Pancreas (tissue), 10 donors: ENCODE data around the gene SPR. TPM values are rescaled to one million over a fixed set of nuclear protein-coding genes. Genes with fewer than 3 reads are reported as not detected.

Experiments
- ATAC-seq, 4 donors: fragments of 200-7000 bp; cut with Tn5 transposase; one replicate each; pipeline versions ENCODE4 v1.8.0 to v1.9.1; 2020; ENCODE audit warnings: mild to moderate bottlenecking in 4 of 4, moderate library complexity in 4 of 4
- DNase-seq, 6 donors: peaks; one replicate each; pipeline ENCODE4 v3.0.0-alpha.2; 2020
- FAIRE-seq: peaks from 2 replicates; lab custom pipeline; 2012; peaks lifted over from hg19 to GRCh38; lab: Jason Lieb, UNC
- H3K27ac ChIP-seq, 4 donors: fragments of 200-600 bp; sonication (generic); 1 replicate in 3 of 4; 2 replicates in 1 of 4; pipeline versions ENCODE4 v1.5.0 to v1.8.0; 2020
- H3K27me3 ChIP-seq, 4 donors: fragments of 200-600 bp; one replicate each; pipeline ENCODE4 v1.8.0; 2021
- H3K36me3 ChIP-seq, 3 donors: fragments of 200-600 bp; sonication (generic) in 1 of 3; one replicate each; pipeline versions ENCODE4 v1.5.0 to v1.8.0; 2020 to 2021
- H3K4me1 ChIP-seq, 3 donors: fragments of 200-600 bp; one replicate each; pipeline ENCODE4 v1.8.0; 2021
- H3K4me3 ChIP-seq, 4 donors: fragments of 200-600 bp; sonication (generic) in 2 of 4; one replicate each; pipeline versions ENCODE4 v1.5.0 to v1.8.0; 2020 to 2021
- H3K9me3 ChIP-seq, 4 donors: fragments of 200-600 bp; one replicate each; pipeline ENCODE4 v1.8.0; 2021
- WGBS, 2 donors: extraction: QIAGEN DNeasy Blood & Tissue Kit; methylation state at CpG; one replicate each; pipeline ENCODE4 v1.1.7; 2013; 5-methylcytosine and 5-hydroxymethylcytosine counted together
- intact Hi-C, 3 donors: fragments of 100-400 bp; cut with DNase I; formaldehyde crosslinking; loops; one replicate each; pipeline versions ENCODE4 v1.11.1 to v1.14.2; 2022
- polyA plus RNA-seq, 2 donors: library from polyadenylated mRNA; stranded (reverse); fragments of 200-250 nt; gene quantifications; one replicate each; pipeline ENCODE4 v1.2.3, GENCODE V29; 2013
- total RNA-seq, 6 donors: library from RNA; stranded (reverse); fragmentation: NEBNext Ultra II Directional in 4 of 6; extraction: Animal tissue kit (Norgen Biotek cat#: 25700) in 4 of 6; gene quantifications; one replicate each; pipeline versions ENCODE4 v1.2.1 to v1.2.4, GENCODE V29; 2021 to 2023
- TF ChIP-seq, protein P1 (sequence below), 4 donors: fragments of 200-600 bp; sonication (generic) in 3 of 4; IDR thresholded peaks; one replicate each; pipeline versions ENCODE4 v1.5.0 to v1.8.0; 2021; ENCODE audit warnings: antibody characterized with exemption in 4 of 4
- donor health status: healthy with polysubstance abuse.
- donor health status: DM: no; HTN: no; CAD: no; lungs with moderate emphysema.
- donor health status: DM: no; HTN: no; CAD: no.
- donor health status: control.
- donor health status: control.
- donor health status: Bipolar disorder and iron deficiency.
- donor health status: DM: yes; HTN: yes; CAD: no.
- donor health status: DM: no; HTN: no; CAD: no.
- donor health status: DM: no; HTN: no; CAD: no.
- donor health status: DM: yes; HTN: yes; CAD: no.

Gene SPR
- total and polyA plus RNA-seq, 8 donors, result 31.3 to 47.8 (median 38.7) TPM

DNA sequence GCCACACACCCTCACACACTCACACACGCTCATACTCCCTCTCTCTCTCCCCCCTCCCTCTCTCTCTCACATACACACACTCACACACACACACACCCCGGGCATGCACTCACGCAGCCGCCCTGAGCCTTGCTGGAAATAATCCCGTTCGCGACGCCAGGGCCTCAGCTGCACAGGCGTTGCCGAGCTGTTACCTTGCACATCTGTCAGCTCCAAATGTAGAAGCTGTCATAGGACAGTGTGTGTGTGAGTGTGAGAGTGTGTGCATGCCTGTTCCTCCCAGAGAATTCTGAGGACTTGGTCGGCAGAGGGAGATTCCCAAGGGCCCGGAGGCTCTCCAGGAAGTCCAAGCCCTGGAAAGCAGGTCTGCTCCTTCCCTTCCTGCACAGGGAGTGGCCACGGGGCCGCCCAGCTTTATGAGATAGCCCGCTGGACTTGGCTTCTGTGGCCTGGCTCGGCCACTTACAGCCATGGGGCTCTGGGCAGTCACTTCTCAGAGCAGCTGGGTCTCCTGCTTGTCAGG is 8.6 kb downstream of the SPR start:
- 4 to 6% methylated on average over 16 of the region's 16 CpGs for WGBS, 2 donors
- Histone ChIP-seq H3K4me1 (no peaks in the 10 kb centered on the region), H3K36me3 (peaks cover 0 to 13% (median 8%) of the 10 kb centered on the region in 3 donors), H3K9me3 (no peaks in the 10 kb centered on the region), H3K27ac (no peak overlapping the region), H3K4me3 (peak overlapping the region in 2 of 4 donors; percentile 3 to 25), H3K27me3 (no peaks in the 10 kb centered on the region)
- intact Hi-C loops, result loop anchor here in 1 of 3 donors (10.0 kb wide), 1 partner anchor 269 kb away; no protein-coding TSS in a partner anchor
- ATAC-seq, result peak; percentile 49 to 74 (median 66)
- peak in 3 of 6 donors; percentile 35 to 75 (median 38) for DNase-seq
- FAIRE-seq, result no peak
- TF ChIP-seq, protein P1, sequence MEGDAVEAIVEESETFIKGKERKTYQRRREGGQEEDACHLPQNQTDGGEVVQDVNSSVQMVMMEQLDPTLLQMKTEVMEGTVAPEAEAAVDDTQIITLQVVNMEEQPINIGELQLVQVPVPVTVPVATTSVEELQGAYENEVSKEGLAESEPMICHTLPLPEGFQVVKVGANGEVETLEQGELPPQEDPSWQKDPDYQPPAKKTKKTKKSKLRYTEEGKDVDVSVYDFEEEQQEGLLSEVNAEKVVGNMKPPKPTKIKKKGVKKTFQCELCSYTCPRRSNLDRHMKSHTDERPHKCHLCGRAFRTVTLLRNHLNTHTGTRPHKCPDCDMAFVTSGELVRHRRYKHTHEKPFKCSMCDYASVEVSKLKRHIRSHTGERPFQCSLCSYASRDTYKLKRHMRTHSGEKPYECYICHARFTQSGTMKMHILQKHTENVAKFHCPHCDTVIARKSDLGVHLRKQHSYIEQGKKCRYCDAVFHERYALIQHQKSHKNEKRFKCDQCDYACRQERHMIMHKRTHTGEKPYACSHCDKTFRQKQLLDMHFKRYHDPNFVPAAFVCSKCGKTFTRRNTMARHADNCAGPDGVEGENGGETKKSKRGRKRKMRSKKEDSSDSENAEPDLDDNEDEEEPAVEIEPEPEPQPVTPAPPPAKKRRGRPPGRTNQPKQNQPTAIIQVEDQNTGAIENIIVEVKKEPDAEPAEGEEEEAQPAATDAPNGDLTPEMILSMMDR (IDR thresholded peaks at IDR 0.05), result no peak

DNA sequence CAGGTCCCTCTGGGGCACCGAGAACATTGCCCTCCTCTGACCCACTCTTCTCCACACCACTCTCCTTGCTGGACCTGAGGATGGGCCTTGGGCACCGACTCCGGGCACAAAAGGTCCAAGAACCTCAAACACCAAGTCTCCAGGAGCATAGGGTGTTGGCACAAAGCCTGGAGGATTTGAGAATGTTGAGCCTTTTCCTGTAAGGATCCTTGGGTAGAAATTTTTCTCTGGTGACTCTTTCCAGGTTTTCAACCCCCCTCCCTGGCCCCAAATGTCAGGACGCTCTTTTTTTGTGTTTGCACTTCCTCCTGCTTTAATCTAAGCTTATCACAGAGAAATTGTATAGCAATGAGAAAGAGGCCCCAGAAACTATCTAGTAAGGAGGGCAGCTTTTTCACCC is 9.2 kb downstream of the SPR start:
- DNase-seq (no peak), FAIRE-seq (no peak), ATAC-seq (no peak)
- intact Hi-C loops, result loop anchor here in 1 of 3 donors (10.0 kb wide), 1 partner anchor 268 kb away; no protein-coding TSS in a partner anchor
- H3K4me1 ChIP-seq, result no peaks in the 10 kb centered on the region
- H3K36me3 ChIP-seq, result peaks cover 0 to 9% (median 6%) of the 10 kb centered on the region in 3 donors
- 81 to 84% methylated on average over 4 of the region's 4 CpGs for WGBS, 2 donors
- H3K27me3 ChIP-seq, result no peaks in the 10 kb centered on the region
- no peak overlapping the region for H3K4me3 ChIP-seq
- no peaks in the 10 kb centered on the region for H3K9me3 ChIP-seq
- TF ChIP-seq, protein P1 (IDR thresholded peaks at IDR 0.05), result no peak
- no peak overlapping the region for H3K27ac ChIP-seq

DNA sequence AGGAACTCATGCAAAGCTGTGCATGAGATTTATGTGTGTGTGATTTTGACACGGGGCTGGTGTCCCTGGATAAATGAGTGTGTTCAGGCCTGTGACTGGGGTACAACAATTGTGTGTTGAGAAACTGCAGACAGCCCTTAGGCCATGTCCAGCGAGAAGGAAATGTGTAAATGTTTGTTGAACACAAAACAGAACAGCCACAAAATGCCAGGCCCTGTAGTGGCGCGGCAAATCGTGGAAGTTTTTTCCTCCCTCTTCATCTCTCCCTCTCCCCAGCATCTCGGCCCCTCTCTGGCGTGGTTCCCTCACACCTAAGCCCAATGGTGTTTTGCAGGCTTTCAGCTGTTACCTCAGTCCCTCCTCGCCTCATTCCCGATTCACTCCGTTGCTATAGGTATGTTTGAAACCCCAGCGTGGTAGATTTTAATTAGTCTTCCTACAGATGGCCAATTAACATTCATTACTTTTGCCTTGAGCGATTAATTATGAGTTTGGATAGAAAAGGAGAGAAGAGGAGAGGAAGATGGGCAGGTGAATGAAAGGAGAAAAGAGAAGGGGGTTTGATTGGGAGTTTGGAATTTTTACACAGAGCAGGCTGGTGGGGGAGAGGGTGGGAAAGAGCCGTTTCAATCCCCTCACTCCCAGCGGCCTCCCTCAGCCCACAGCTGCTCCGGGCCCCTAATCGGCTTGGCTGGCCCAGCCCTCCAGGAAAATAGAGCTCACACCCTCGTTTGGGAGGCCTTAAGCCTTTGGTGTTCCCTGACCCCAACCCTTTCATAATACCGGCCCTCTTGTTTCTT is 10.8 kb downstream of the SPR start:
- intact Hi-C loops, result loop anchor here in 1 of 3 donors (10.0 kb wide), 1 partner anchor 267 kb away; no protein-coding TSS in a partner anchor
- no peak for DNase-seq
- no peak for FAIRE-seq
- TF ChIP-seq, protein P1 (IDR thresholded peaks at IDR 0.05), result no peak
- no peak for ATAC-seq
- H3K9me3 ChIP-seq, result no peaks in the 10 kb centered on the region
- H3K4me1 ChIP-seq, result no peaks in the 10 kb centered on the region
- WGBS, 2 donors, result 72 to 74% methylated on average over 18 of the region's 18 CpGs
- H3K4me3 ChIP-seq, result no peak overlapping the region
- no peak overlapping the region for H3K27ac ChIP-seq
- no peaks in the 10 kb centered on the region for H3K27me3 ChIP-seq
- H3K36me3 ChIP-seq, result no peaks in the 10 kb centered on the region

DNA sequence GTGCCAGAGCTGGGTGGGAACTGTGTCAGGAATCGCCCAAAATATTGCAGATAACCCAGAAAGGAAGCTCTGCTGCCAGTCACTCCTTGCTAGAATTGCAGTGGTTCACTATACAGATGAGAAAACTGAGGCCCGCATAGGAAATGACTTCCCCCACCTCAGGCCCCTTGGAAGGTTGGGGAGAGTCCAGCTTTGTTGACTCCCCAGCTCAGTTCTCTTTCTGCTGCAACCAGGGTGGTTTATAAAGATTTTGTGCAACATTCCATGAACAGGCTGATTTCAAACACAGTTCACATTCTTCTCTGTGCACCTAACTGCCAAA is 11.3 kb downstream of the SPR start:
- WGBS, 2 donors, result 64 to 71% methylated on average over 2 of the region's 2 CpGs
- FAIRE-seq (no peak), DNase-seq (no peak), ATAC-seq (no peak)
- Histone ChIP-seq H3K4me3 (no peak overlapping the region), H3K27me3 (no peaks in the 10 kb centered on the region), H3K4me1 (no peaks in the 10 kb centered on the region), H3K9me3 (no peaks in the 10 kb centered on the region), H3K27ac (no peak overlapping the region), H3K36me3 (no peaks in the 10 kb centered on the region)
- TF ChIP-seq, protein P1 (IDR thresholded peaks at IDR 0.05), result no peak
- intact Hi-C loops, result loop anchor here in 1 of 3 donors (10.0 kb wide), 1 partner anchor 266 kb away; no protein-coding TSS in a partner anchor
